Bladder microvascular endothelial cell (primary cell): ENCODE data around the gene TCF19. TPM values are rescaled to one million over a fixed set of nuclear protein-coding genes. Genes with fewer than 3 reads are reported as not detected.

Source experiments
- total RNA-seq: library from RNA; depleted of rRNA; stranded (reverse); fragments of >200 nt; gene quantifications from 2 replicates; pipeline ENCODE4 v1.2.3, GENCODE V29; 2014

Gene TCF19
- total RNA-seq = 16.6 and 30.6 TPM in 2 replicates

DNA sequence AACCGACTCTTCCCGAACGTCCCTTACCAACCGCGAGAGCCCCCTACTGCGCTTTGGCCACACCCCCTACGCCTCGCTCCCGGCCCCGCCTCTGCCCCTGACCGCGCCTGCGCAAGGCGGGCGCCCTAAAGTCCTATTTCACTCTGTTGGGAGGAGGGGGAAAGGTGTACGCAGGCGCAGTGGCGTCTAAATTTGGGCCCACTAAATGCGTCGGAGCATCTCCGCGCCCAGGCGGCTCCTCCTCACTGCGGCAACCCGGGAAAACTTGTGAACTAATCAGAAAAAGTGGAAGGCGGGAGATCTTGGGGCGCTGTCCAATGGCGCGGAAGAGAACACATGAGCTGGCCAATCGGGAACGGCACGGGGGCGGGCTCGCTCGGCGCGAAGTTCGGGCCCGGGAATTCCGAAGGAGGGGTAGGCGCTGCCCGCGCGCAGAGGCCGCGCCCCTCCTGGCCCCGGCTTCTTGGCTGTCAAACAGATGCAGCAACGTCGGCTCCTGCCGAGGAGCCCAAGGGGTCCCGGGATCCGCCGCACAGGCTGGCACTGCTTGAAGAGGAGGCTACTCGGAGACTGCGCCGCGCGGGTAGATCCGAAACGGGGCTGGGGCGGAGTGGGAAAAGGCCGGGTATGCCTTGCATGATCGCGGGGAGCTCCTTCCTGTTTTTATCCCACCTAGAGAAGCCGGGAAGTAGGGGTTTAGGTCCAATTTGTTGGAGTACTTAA, at the start of gene TCF19:
TSS of gene TCF19 (plus strand) at position 450 of the 723 bp plus-strand sequence. CDS start 881 bp downstream, outside the sequence.

GRCh38 chr6:31112478-31112877, 45.9 kb upstream of the TCF19 start, which contains the start of gene C6orf15:
TSS of gene C6orf15 (minus strand) at chr6:31112575. CDS start at chr6:31112555, 20 bp downstream.

DNA sequence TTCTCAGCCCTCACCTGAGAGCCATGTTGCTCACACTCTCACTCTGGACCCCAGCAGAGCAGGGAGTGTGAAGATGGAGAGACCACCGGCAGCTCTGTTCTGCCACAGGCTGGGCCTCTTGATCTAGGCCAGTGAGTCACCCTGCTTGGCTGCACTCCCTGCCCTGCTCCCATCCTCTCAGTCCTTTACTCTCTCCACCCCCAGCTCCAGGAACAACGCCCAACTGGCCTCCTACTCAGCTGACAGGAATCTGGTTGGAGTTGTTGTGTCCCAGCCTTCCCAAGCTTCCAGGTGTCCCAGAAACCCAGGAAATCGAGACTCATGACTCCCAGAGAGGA, 43.9 kb upstream of the TCF19 start, which contains the start of gene PSORS1C1:
TSS of gene PSORS1C1 (plus strand) at position 260 of the 338 bp plus-strand sequence. CDS start 14,833 bp downstream, outside the sequence.

GRCh38 chr6:31120151-31120915, 38.1 kb upstream of the TCF19 start, which contains the start of gene CDSN:
TSS of gene CDSN (minus strand) at chr6:31120446. CDS start at chr6:31120419, 27 bp downstream.

GRCh38 chr6:31138982-31139381, 19.4 kb upstream of the TCF19 start, which contains the start of gene PSORS1C2:
TSS of gene PSORS1C2 (minus strand) at chr6:31139066. CDS start at chr6:31139026, 40 bp downstream.

DNA sequence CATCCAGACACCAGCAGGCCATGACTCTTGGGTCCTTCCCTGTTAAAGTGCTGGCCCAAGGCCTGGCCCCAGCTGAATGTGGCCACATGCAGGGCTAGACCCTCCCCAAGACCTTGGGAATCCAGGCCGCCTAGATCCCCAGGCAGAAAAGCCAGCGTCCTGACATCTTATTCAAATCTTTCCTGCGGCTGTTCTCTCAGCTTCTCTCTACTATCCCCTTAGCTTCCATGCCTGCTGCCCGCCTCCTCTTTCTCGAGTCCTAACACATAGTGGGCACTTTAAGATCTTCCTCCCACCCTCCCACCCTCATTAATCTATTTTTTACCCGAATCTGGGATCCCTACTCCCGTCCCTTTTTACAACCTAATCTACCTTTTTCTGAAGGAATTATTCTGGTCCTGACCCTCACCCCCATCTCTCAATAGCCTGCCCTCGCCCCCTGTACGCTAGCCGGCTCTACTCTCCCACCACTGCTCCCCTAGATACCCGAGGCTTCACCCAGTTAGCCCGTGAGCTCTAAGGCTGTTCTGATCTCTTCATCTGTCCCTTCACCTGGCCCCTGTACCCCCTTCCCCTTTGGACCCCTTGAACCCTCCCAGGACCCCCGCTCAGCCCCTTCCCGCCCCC, 763 bp upstream of the TCF19 start, which contains the start of gene CCHCR1:
TSS of gene CCHCR1 (minus strand) at position 290 of the 627 bp plus-strand sequence. CDS start at position 88, 202 bp downstream.

DNA sequence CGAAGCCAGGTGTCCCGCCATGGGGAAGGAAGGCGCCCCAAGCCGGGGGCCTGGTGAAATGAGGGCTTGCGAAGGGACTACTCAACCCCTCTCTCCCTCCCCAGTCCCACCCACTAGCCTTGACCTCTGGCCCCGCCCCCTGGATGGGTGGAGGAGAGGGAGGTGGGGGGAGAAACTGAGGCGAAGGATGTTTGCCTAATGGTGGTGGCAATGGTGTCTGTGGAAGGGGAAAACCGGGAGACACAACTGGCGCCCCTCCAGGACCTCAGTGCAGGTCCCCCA, 12.2 kb downstream of the TCF19 start, which contains the start of gene POU5F1:
TSS of gene POU5F1 (minus strand) at position 83 of the 282 bp plus-strand sequence. CDS start at position 21, 62 bp downstream.

Other genes starting within 250 kb of the TCF19 start
- 11.8 and 23.8 TPM in 2 replicates for gene VARS2, start 244.4 kb upstream of the TCF19 start, total RNA-seq
- gene SFTA2, start 226.4 kb upstream of the TCF19 start, total RNA-seq = 0.16 TPM in 1 of 2 replicates, not detected in the other
- not detected in 2 replicates for gene MUCL3, start 217.6 kb upstream of the TCF19 start, total RNA-seq
- not detected in 2 replicates for gene MUC21, start 174.9 kb upstream of the TCF19 start, total RNA-seq
- not detected in 2 replicates for gene MUC22, start 148.1 kb upstream of the TCF19 start, total RNA-seq
- not detected in 2 replicates for gene C6orf15, start 46.0 kb upstream of the TCF19 start, total RNA-seq
- 5.7 and 8.1 TPM in 2 replicates for gene PSORS1C1, start 43.8 kb upstream of the TCF19 start, total RNA-seq
- 0.06 TPM in 1 of 2 replicates, not detected in the other for gene CDSN, start 38.1 kb upstream of the TCF19 start, total RNA-seq
- not detected in 2 replicates for gene PSORS1C2, start 19.5 kb upstream of the TCF19 start, total RNA-seq
- gene CCHCR1, start 787 bp upstream of the TCF19 start, total RNA-seq = 15.7 and 16.2 TPM in 2 replicates
- gene POU5F1, start 12.1 kb downstream of the TCF19 start, total RNA-seq = 0.19 and 0.32 TPM in 2 replicates
- 339 and 577 TPM in 2 replicates for gene HLA-C, start 113.5 kb downstream of the TCF19 start, total RNA-seq
- gene HLA-B, start 198.6 kb downstream of the TCF19 start, total RNA-seq = 1,116 and 1,298 TPM in 2 replicates
- gene MICA, start 245.0 kb downstream of the TCF19 start, total RNA-seq = 34.1 and 56.0 TPM in 2 replicates